Cardiac atrium fibroblast (primary cell): ENCODE measurements around the gene LYAR. TPM values are rescaled to one million over a fixed set of nuclear protein-coding genes. Genes with fewer than 3 reads are reported as not detected.

ENCODE experiments used
- total RNA-seq: library from RNA; depleted of rRNA; stranded (reverse); fragments of >200 nt; gene quantifications from 2 replicates; pipeline ENCODE4 v1.2.3, GENCODE V29; 2015

The LYAR gene, protein sequence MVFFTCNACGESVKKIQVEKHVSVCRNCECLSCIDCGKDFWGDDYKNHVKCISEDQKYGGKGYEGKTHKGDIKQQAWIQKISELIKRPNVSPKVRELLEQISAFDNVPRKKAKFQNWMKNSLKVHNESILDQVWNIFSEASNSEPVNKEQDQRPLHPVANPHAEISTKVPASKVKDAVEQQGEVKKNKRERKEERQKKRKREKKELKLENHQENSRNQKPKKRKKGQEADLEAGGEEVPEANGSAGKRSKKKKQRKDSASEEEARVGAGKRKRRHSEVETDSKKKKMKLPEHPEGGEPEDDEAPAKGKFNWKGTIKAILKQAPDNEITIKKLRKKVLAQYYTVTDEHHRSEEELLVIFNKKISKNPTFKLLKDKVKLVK
- total RNA-seq = 4.3 and 11.3 TPM in 2 replicates

DNA sequence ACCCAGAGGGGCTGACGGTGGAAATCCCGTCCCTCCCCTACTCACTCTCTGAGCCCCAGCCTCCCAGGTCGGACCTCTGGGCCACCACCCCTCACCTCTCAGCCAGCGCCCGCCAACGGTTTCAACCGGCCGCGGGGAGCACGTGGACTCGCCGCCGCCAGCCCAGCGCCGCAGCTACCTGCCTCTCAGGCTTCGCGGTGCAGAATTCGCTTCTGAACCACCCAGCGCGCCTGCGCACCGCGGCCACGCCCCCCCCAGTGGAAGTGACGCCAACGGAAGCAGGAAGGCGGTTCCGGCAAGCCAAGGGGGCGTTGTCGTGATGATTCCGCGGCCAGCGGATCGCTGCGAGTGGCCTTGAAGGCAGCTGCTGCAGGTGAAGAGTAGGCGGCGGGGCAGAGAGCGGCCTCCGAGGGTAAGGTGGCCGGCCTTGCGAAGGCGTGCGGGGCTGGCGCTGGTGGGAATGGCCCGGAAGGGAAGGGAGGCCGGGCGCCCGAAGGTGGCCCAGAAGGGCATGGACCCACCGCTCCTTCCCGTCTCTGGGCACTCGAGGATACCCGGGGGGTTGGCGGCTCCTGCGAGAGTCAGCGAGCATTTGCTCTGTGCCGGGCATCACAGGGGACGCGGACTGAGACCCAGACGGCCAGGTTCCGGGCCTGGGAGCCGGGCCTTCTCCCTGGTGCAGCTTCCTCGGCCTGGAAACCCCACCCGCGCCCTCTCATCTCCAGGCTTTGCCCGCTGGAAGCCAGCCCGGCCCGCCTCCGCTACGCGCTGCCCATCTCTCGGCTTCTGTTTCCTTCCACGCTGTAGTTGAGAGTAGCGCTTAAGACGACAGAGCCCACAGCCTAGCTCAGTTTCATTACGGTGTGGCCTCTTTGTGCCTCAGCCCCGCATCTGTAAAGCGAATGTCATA lies at the start of gene LYAR, which contains the start of gene ZBTB49:
Gene LYAR, minus strand, starts transcription at position 214 of the 910 bp plus-strand sequence. CDS start 6,412 bp downstream, outside the sequence.
Gene ZBTB49, plus strand, starts transcription at position 311 of the 910 bp plus-strand sequence. CDS start 9,695 bp downstream, outside the sequence.

DNA sequence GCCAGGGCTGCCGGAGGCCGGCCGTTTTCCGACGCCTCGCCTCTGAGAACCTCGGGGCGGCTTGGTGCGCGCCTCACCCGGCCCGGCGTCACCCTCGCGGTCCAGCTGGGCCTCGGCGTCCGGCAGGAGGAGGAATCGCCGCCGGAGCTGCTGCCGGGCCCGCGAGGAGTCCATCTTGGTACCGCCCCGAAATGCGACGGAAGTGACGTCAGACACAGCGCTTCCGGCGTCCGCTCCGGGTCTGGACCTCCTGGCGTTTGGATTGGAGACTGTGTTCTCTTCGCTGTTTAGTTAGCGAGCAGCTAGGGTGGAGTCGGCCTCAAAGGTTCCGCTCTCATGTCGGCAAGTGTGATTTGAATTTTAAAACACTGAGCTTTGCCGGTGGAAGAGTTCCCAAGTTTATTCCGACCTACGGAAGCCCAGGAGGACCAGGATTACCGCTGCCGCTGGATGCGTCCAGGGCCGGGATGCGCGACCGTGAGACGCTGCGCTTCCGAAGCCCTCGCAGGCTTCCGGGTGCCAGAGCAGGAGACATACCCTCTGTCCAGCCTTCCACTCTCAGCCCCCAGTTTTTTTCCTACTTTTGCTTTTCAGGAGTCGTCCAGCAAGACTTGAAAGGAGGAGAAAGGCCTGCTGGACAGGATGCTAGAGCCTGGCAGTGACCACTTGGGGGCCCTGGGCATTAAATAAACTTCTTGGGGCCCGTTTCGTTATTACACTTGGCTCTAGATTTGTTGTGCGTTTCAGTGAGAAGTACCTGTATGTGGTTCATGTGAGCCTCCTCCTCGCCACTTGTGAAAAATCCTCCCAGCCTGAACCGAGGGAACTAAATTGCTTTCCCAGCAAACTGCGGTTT lies 41.7 kb downstream of the LYAR start, which contains the start of gene TMEM128:
Gene TMEM128, minus strand, starts transcription at position 195 of the 856 bp plus-strand sequence. Its CDS starts 21 bp downstream, at position 174.

DNA sequence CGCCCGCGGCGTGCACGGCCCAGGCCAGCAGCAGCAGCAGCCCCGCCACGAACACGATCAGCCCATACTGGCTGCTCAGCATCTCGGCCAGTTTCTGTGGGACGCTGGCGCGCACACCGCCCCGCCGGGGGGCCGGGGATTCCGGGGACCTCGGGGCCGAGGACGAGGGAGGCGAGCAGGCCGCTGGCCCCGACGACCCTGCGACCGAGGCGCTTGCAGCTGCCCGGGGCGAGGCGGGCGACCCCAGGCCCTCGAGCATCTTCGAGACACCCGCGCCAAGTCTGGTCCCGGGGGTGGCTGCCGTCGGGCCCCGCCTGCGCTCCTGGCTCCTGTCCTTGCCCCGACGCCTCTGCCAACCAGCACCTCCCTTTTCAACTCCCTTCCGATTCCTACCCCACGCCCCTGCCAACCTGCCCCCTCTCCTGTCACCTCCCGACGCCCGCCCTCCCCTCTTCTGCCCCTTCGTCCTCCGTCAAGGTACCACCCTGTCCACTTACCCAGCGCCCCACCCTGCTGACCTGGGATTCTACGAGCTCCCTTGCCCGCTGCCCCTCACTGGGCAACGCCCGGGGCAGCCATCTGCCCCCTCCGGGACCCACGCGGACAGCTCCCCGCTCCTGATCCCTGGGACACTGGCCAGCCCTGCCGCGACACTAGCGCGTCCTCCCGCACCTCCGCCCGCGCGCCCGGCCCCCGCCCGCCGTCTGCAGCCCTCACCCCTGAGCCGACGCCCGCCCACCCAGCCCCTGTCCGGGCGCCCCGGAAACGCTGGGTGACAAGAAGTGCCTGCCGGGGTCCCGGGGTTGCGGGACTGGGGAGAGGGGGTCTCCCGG lies 63.1 kb downstream of the LYAR start, which contains the start of gene OTOP1:
Gene OTOP1, minus strand, starts transcription at position 324 of the 833 bp plus-strand sequence. Its CDS starts 65 bp downstream, at position 259.

Other genes with a start within 250 kb of the LYAR start
- not detected in 2 replicates for gene OTOP1, start 63.2 kb downstream of the LYAR start, total RNA-seq
- gene TMEM128, start 41.9 kb downstream of the LYAR start, total RNA-seq = 21.1 and 22.9 TPM in 2 replicates
- gene ZBTB49, start 97 bp upstream of the LYAR start, total RNA-seq = 3.6 and 7.2 TPM in 2 replicates
- 82.0 and 95.3 TPM in 2 replicates for gene NSG1, start 96.9 kb upstream of the LYAR start, total RNA-seq